ENCODE results near the gene SHROOM3.
"Not testable (repeated sequence)": the region's sequence is repeated elsewhere in the genome, so short reads cannot be mapped to it uniquely, and the experiment has no call there.

Gene SHROOM3

DNA sequence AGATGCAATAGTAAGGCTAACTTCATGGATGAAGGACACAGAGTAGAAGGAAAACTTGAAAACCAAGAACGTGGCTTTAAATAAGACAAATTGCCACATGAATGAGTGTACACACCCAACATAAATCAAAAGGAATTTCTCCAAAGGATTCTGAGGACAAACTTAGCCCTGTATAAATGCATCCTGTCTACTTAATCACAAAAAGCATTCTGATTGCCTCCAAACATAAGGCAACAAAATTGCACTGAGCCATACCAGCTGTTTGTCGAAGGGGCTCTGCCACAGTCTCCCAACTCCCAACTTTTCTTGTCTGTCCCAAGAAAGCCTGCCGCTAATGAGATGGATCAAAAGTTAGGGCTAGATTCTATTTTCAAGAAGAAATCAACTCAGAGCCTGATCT lies 268.6 kb downstream of the SHROOM3 start:
- DNase-seq = no peak

DNA sequence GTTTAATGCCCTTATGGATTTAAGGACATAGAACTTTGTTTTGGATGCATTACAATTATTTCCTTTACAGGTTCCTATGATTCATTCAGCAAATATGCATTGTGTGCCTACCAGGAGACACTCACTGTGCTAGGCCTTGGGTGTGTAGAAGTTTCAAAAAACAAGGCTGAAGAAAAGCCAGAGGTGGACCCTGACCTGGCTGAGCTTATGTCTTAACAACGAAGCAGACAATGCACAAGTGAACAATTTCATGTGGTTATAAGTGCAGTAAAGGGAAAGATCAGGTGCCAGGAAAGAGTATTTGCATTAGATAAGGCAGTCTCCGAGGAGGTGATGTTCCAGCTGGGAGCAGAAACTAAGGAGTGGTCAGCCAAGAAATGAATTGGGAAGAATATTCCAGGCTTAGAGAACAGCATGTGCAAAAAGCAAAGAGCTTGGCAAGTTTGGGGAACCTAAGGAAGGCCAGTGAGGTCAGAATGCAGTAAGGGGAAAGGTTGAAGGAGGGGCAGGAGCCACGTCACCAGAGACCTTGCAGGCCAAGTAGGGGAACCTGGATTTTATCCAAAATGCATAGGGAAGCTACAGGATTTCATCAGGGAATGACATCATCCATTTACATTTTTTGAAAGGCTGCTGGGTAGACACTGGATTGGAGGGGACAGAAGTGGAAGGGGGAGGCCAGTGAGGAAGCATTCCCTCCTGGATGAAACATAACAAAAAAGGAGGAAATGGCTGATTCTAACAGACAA lies 269.3 kb downstream of the SHROOM3 start:
- DNase-seq = no peak

GRCh38 chr4:76705472-76705871 lies 270.4 kb downstream of the SHROOM3 start:
- no peak for DNase-seq

GRCh38 chr4:76706581-76706980 lies 271.6 kb downstream of the SHROOM3 start:
- no peak for DNase-seq

- no peak for DNase-seq
Measured at GRCh38 chr4:76708971-76709771, 274.1 kb downstream of the SHROOM3 start.

DNA sequence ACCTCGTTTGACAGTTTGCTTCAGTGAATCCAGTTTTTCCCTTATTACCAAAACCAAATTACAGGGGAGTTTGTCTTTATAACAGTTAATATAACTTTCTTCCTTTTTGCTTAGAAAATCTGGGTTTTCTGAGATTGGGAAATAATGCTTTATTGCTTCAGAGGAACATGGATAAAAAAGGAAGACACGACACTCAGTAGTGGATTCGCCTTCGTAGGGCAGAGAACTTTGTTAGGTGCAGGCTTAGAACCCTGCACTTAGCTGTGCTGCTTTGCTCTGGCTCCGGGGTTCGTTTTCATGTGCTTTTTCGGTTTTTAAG lies 274.7 kb downstream of the SHROOM3 start:
- no peak for DNase-seq

- no peak for DNase-seq
Measured at GRCh38 chr4:76712564-76712963, 277.5 kb downstream of the SHROOM3 start.

DNA sequence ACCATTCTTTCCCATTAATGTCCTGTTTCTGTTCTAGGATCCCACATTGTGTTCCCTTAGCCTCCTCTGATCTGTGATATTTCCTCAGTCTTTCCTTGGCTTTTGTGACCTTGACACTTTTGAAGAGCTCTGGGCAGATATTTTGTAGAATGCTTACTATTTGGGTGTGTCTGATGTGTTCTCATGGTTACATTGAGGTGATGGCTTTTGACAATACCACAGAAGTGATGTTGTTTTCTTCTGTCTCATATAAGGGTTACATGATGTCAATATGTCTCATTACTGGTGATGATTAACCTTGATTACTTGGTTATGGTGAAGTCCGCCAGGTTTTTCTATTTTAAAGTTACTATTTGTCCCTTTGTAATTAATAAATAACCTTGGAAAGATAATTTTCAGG lies 279.2 kb downstream of the SHROOM3 start:
- no peak for DNase-seq

GRCh38 chr4:76716020-76716419 lies 281.0 kb downstream of the SHROOM3 start:
- no peak for DNase-seq

- peak; percentile 8 for DNase-seq
Measured at GRCh38 chr4:76716658-76717057, 281.6 kb downstream of the SHROOM3 start.

DNA sequence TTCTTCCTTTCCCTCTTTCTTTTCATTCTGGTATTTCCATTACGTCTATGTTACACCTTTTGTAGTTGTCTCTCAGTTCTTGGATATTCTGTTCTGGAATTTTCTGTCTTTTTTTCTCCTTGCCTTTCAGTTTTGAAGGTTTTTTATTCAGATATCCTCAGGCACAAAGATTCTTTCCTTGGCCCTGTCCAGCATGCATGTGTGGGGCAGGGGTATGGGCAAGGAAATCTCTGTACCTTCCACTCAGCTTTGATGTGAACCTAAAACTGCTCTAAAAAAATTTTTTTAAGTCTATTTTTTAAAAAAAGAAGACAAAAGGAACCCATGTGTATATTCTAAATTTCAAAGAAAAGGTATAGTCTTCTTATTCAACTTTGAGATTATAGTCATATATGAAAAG lies 282.4 kb downstream of the SHROOM3 start:
- no peak for DNase-seq

DNA sequence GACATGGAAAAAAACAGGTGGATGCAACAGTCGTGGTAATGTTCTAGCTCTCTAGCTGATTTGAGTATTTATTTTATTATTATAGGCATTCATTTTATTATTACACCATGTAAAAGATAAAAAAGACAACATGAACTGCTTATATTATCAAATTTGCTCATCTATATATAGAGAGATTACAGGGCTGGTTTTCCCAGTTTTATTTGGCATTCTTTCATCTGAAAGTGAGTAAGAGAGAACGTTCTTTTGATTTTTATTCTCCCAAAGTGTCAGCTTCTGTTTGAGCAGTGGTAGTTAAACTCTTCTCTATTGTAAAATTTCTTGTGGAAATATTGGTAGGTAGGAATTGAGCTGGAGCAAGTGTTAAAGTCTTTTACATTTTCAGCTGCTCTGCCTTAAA lies 283.0 kb downstream of the SHROOM3 start:
- DNase-seq = no peak

DNA sequence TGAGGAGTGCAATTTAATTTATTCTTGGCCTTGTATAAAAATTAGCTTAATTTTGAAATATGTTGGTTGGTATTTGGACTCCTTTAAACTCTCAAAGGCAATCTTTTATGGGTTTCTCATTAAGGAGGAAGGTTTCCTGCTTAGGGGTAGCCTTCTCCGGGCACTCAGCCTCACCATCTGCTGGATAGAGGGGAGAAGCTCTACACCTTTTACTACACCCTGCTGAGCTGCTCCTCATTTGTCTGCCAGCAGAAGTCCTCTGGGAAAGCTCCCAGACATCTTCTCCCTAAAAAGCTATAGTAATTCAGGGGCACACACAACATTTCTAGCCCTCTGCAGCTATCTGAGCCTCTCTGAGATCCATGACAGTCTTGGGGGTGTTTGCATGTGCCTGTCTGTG lies 283.8 kb downstream of the SHROOM3 start:
- no peak for DNase-seq

GRCh38 chr4:76720121-76720520 lies 285.1 kb downstream of the SHROOM3 start:
- DNase-seq = no peak

GRCh38 chr4:76722146-76722545 lies 287.1 kb downstream of the SHROOM3 start:
- DNase-seq = not testable (repeated sequence)

DNA sequence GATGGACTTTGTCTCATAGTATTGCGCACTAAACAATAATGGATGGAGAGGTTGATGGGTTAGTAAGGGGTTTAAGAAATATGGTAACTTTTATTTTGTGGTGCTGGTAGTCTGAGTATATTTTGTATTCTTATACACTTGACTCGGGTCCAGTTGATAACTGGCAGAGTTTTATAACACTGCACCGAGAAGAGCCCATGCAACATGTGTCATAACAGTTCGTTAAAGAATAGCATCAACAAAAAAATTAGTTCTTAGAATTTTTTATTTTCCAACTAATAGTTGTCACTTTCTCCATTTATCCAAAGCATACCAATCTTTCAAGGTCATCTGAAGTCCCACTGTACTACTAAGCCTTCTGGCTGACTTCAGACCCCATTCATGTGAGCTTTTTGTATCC lies 287.8 kb downstream of the SHROOM3 start:
- DNase-seq = no peak

DNA sequence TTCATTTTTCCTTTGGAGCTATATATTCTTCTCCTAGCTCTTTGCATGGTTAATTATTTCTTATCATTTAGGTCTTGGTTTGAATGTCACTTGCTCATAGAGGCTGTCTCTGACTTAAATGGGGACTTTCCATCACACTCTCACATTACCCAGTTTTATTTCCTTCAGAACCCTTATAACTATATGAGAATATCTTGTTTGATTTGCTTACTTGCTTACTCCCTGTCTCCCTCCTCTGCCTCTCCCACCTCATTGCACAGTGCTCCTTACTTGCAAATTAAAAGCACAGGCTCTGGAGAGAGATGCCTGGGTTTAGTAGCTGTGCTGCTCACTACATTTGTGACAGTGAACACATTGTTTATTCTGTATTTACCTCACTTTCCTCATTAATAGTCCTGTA lies 288.3 kb downstream of the SHROOM3 start:
- no peak for DNase-seq

DNA sequence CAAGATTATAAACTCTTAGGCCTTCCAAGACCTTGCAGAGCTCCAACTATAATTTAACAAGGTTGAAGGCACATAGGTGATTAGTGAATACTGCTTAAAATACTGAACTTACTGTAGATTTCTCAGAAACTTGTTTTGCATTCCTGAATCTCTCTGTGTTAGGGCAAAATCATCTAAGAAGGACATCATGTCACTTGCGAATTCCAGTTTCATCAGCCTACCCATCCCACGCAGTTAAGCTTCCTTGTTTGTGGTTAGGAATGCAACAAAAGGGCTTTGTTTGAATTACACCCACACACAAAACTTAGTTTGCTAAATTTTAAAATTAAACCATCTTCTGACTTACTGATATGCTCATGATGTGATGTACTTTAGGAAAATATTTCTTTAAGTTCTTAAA lies 288.9 kb downstream of the SHROOM3 start:
- DNase-seq = no peak

GRCh38 chr4:76725039-76725438 lies 290.0 kb downstream of the SHROOM3 start:
- DNase-seq = no peak

- DNase-seq = no peak
Measured at GRCh38 chr4:76726176-76726575, 291.1 kb downstream of the SHROOM3 start.

GRCh38 chr4:76726631-76727030 lies 291.6 kb downstream of the SHROOM3 start:
- no peak for DNase-seq

DNA sequence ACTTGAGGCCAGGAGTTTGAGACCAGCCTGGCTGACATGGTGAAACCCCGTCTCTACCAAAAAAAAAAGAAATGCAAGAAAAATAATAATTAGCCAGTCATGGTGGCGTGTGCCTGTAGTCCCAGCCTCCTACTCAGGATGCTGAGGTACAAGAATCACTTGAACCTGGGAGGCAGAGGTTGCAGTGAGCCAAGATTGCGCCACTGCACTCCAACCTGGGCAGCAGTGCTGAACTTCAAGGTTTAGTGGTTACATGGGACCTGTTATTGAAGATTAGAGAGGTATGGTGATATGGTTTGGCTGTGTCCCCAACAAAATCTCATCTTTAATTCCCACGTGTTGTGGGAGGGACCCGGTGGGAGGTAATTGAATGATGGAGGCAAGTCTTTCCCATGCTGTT lies 292.9 kb downstream of the SHROOM3 start:
- not testable (repeated sequence) for DNase-seq

GRCh38 chr4:76729460-76729859 lies 294.4 kb downstream of the SHROOM3 start:
- DNase-seq = no peak

DNA sequence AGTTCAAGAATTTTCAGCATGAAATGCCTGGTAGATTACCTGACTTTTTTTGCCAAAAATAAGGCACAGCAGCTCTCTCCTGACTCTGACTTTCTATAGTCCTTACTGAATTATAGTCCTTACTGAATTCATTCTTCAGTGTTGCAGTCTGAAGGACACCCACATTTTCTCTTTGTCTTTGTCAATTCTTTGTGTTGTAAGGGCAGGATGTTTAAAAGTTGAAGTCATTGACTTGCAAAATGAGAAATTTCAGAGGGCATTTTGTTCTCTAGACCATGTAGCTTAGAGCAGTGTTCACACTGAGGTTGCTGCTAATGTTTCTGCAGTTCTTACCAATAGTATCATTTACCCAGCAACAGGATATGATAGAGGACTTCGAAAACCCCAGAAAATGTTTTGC lies 295.0 kb downstream of the SHROOM3 start:
- no peak for DNase-seq

DNA sequence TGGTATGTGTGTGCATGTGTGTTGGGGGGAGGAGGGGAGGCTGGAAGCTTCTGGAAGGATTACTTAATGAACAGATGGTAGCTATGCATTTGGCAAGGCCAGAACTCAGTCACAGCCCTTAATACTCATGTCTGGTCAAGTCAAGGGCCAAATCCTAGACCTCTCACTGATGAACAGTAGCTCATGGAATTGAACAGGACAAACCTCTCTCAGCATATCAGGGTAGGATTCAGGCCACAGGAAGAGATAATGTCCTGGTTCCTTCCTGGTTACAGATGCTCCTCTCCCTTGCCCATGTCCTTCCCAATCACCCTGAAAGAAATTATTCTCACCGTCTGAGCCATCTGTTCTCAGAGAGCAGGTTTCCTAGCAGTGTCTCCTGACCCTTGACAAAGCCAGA lies 297.2 kb downstream of the SHROOM3 start:
- DNase-seq = no peak
